Tibial artery (tissue), 4 donors: ENCODE results near the gene DVL2.
A peak's percentile ranks its signal among the peaks of the same experiment; 100 is the strongest.
"Not testable (repeated sequence)": the region's sequence is repeated elsewhere in the genome, so short reads cannot be mapped to it uniquely, and the experiment has no call there.

Experiments
- DNase-seq, 2 donors: peaks; one replicate each; pipeline ENCODE4 v3.0.0-alpha.2; 2019
- H3K27ac ChIP-seq, 2 donors: fragments of 200-600 bp; sonication (generic) in 1 of 2; 1 replicate in 1 of 2; 2 replicates in 1 of 2; pipeline ENCODE4 v1.5.1; 2018 to 2019; ENCODE audit warnings: mild to moderate bottlenecking in 1 of 2
- H3K27me3 ChIP-seq, 2 donors: fragments of 200-600 bp; sonication (generic) in 1 of 2; one replicate each; pipeline versions ENCODE4 v1.5.1 to v1.6.0; 2016 to 2019
- H3K36me3 ChIP-seq, 3 donors: fragments of 200-600 bp; sonication (generic) in 2 of 3; one replicate each; pipeline ENCODE4 v1.5.1; 2016 to 2019; ENCODE audit warnings: mild to moderate bottlenecking in 2 of 3
- H3K4me1 ChIP-seq, 4 donors: fragments of 200-600 bp; sonication (generic) in 2 of 4; 1 replicate in 3 of 4; 2 replicates in 1 of 4; pipeline ENCODE4 v1.5.1; 2016 to 2019
- H3K4me3 ChIP-seq, 2 donors: fragments of 200-600 bp; sonication (generic) in 1 of 2; 1 replicate in 1 of 2; 2 replicates in 1 of 2; pipeline ENCODE4 v1.5.1; 2018 to 2019; ENCODE audit warnings: mild to moderate bottlenecking in 2 of 2
- H3K9me3 ChIP-seq, 3 donors: fragments of 200-600 bp; sonication (generic) in 1 of 3; one replicate each; pipeline ENCODE4 v1.5.1; 2016 to 2019
- CTCF ChIP-seq, 2 experiments: fragments of 200-600 bp in 1 of 2; fragments of 450-650 bp in 1 of 2; IDR thresholded peaks; one replicate each; pipeline ENCODE4 v1.5.1; 2017 to 2019; ENCODE audit warnings: antibody characterized with exemption in 2 of 2, mild to moderate bottlenecking in 1 of 2, moderate library complexity in 1 of 2
- intact Hi-C: fragments of 100-400 bp; cut with DNase I; formaldehyde crosslinking; loops from one replicate; pipeline ENCODE4 v1.15.0; 2023; ENCODE audit warnings: low total_unique reads

Gene DVL2

GRCh38 chr17:7190276-7190917 is 43.9 kb downstream of the DVL2 start:
- no peaks in the 10 kb centered on the region for H3K4me1 ChIP-seq
- intact Hi-C loops = no loop called here
- TF ChIP-seq CTCF (IDR thresholded peaks at IDR 0.05) = no peak
- H3K36me3 ChIP-seq = peaks cover 0 to 37% (median 11%) of the 10 kb centered on the region in 3 donors
- DNase-seq = no peak
- no peaks in the 10 kb centered on the region for H3K27me3 ChIP-seq
- H3K4me3 ChIP-seq = no peak overlapping the region
- H3K27ac ChIP-seq = no peak overlapping the region
- no peaks in the 10 kb centered on the region for H3K9me3 ChIP-seq

- intact Hi-C loops = no loop called here
- no peak for TF ChIP-seq CTCF (IDR thresholded peaks at IDR 0.05)
- H3K4me1 ChIP-seq = no peaks in the 10 kb centered on the region
- H3K36me3 ChIP-seq = peaks cover 0 to 11% (median 0%) of the 10 kb centered on the region in 3 donors
- H3K9me3 ChIP-seq = no peaks in the 10 kb centered on the region
- H3K27me3 ChIP-seq = no peaks in the 10 kb centered on the region
- no peak overlapping the region for H3K4me3 ChIP-seq
- H3K27ac ChIP-seq = no peak overlapping the region
- no peak for DNase-seq
Measured at GRCh38 chr17:7186241-7186640, 48.1 kb downstream of the DVL2 start.

- DNase-seq = no peak
- Histone ChIP-seq H3K9me3 (no peaks in the 10 kb centered on the region), H3K36me3 (no peaks in the 10 kb centered on the region), H3K4me1 (no peaks in the 10 kb centered on the region), H3K27me3 (peaks cover 0 to under 1% of the 10 kb centered on the region in 2 donors), H3K4me3 (no peak overlapping the region), H3K27ac (no peak overlapping the region)
- intact Hi-C loops = no loop called here
- no peak for TF ChIP-seq CTCF (IDR thresholded peaks at IDR 0.05)
Measured at GRCh38 chr17:7184647-7185046, 49.7 kb downstream of the DVL2 start.

- Histone ChIP-seq H3K4me3 (no peak overlapping the region), H3K9me3 (no peaks in the 10 kb centered on the region), H3K36me3 (no peaks in the 10 kb centered on the region), H3K27ac (no peak overlapping the region), H3K4me1 (no peaks in the 10 kb centered on the region), H3K27me3 (peaks cover 0 to 6% of the 10 kb centered on the region in 2 donors)
- TF ChIP-seq CTCF (IDR thresholded peaks at IDR 0.05) = no peak
- DNase-seq = peak in 1 of 2 donors; percentile 68
- intact Hi-C loops = no loop called here
Measured at GRCh38 chr17:7184091-7184488, 50.2 kb downstream of the DVL2 start.

- Histone ChIP-seq H3K27ac (no peak overlapping the region), H3K27me3 (peaks cover 0 to 10% of the 10 kb centered on the region in 2 donors), H3K9me3 (no peaks in the 10 kb centered on the region), H3K36me3 (no peaks in the 10 kb centered on the region), H3K4me1 (no peaks in the 10 kb centered on the region), H3K4me3 (no peak overlapping the region)
- TF ChIP-seq CTCF (IDR thresholded peaks at IDR 0.05) = no peak
- intact Hi-C loops = no loop called here
- DNase-seq = no peak
Measured at GRCh38 chr17:7183433-7184090, 50.8 kb downstream of the DVL2 start.

- Histone ChIP-seq H3K4me1 (peaks cover 0 to 11% (median 9%) of the 10 kb centered on the region in 4 donors), H3K27me3 (peaks cover 0 to 23% of the 10 kb centered on the region in 2 donors)
- H3K9me3 ChIP-seq, H3K36me3 ChIP-seq, DNase-seq, intact Hi-C loops, H3K4me3 ChIP-seq, H3K27ac ChIP-seq: not testable (repeated sequence)
Measured at GRCh38 chr17:7182101-7182500, 52.2 kb downstream of the DVL2 start.
